GM12801 (cell line): ENCODE measurements around the gene URM1.

Experiments used
- CTCF ChIP-seq: IDR thresholded peaks from one replicate; pipeline ENCODE4 v1.5.1; 2011; ENCODE audit warnings: control low read depth; ENCODE audit not compliant: insufficient read length; ENCODE audit errors: extremely low read depth

The URM1 gene

GRCh38 chr9:128370752-128371629, at the start of gene URM1:
URM1 (plus strand) TSS chr9:128371374; CDS start chr9:128371381, 7 bp downstream.
- no peak for TF ChIP-seq CTCF

- no peak for TF ChIP-seq CTCF
Observed at GRCh38 chr9:128321879-128322403, 49.2 kb upstream of the URM1 start.

- no peak for TF ChIP-seq CTCF
Observed at GRCh38 chr9:128322404-128323211, 48.6 kb upstream of the URM1 start, which contains the start of the genes COQ4 and TRUB2. COQ4 (plus strand) TSS chr9:128322839; CDS start chr9:128322859, 20 bp downstream. TRUB2 (minus strand) TSS chr9:128322447; CDS start chr9:128322408, 39 bp downstream.

- no peak for TF ChIP-seq CTCF
Observed at GRCh38 chr9:128323212-128323730, 47.9 kb upstream of the URM1 start.

GRCh38 chr9:128323791-128324190, 47.4 kb upstream of the URM1 start:
- no peak for TF ChIP-seq CTCF

GRCh38 chr9:128324401-128324800, 46.8 kb upstream of the URM1 start:
- no peak for TF ChIP-seq CTCF

GRCh38 chr9:128325629-128326028, 45.5 kb upstream of the URM1 start:
- no peak for TF ChIP-seq CTCF
